COLO668 (cell line): ENCODE results near the gene NQO2.
A peak's percentile ranks its signal among the peaks of the same experiment; 100 is the strongest.
"Not testable (repeated sequence)": the region's sequence is repeated elsewhere in the genome, so short reads cannot be mapped to it uniquely, and the experiment has no call there.

ENCODE experiments used
- DNase-seq: peaks from one replicate; lab custom pipeline; 2025; ENCODE audit not compliant: unreplicated experiment; lab: John Stamatoyannopoulos, UW

The NQO2 gene

DNA sequence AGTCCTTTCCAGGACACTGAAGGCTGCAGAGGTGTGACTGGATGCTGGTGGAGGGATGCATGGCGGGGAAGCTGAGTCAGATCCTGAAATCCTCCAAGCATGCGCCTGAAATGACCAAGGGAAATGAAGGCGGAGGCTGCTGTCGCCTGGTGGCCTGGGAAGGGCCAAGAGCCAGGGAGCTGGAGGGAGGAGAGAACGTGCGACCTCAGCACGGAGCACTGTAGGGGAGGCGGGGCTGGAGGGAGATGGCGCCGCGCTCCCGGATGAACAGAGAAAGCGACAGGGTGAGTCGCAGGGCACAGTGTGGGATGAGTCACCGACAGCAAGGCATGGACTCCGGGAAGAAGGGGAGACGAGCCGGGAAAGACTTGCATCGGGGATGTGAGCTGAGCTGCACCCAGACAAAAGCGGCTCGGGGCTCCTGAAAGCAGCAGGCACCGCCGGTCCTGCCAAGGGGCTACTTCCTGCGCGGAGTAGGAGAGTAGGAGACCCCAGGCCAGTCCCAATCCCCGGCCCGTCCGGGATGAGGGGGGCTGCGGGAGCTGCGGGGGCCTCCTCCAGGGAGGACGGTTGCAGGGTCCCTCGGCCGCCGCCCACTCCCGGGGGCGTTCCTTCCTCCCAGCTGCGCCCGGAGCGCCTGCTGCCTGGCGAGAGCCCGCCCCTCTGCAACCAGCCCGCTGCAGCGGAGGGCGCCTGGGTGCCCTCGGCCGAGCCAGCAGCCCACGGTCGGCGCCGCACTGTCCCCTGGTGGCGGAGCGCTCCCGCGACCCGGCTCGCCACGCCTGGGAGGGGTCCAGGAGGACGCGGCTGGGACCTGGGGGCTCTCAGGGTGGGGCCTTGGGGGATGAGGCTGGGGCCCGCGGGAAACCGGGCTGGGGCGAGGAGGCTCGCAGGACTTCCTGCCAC, 11.0 kb upstream of the NQO2 start:
- peak; percentile 84 for DNase-seq

GRCh38 chr6:2989332-2990247, 10.1 kb upstream of the NQO2 start:
- peak; percentile 86 for DNase-seq

GRCh38 chr6:2990248-2990931, 9.3 kb upstream of the NQO2 start:
- DNase-seq: no peak

DNA sequence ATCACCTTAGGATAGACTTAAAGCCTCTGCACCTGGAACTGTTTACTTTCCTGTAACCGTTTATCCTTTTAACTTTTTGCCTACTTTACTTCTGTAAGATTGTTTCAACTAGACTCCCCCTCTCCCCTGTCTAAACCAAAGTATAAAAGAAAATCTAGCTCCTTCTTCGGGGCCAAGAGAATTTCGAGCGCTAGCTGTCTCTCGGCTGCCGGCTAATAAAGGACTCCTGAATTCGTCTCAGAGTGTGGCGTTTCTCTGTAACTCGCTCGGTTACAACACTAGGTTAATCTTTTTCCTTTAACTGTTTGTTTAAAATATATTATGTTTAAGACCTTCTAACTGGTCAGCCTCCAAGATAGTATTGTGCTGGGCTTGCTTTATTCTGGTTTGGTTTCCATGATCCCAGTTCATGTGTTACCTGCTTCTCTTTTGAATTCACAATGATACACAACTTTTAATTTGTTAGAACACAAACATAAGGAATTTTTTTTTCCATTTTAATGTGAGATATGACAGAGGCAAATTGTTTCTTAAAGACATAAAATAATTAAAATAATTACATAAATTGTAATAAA, 8.7 kb upstream of the NQO2 start:
- DNase-seq: no peak

GRCh38 chr6:2992330-2992979, 7.2 kb upstream of the NQO2 start:
- DNase-seq: no peak

- no peak for DNase-seq
Measured at GRCh38 chr6:2993755-2994317, 5.9 kb upstream of the NQO2 start.

GRCh38 chr6:2998249-2998997, 1.3 kb upstream of the NQO2 start:
- DNase-seq: not testable (repeated sequence)

DNA sequence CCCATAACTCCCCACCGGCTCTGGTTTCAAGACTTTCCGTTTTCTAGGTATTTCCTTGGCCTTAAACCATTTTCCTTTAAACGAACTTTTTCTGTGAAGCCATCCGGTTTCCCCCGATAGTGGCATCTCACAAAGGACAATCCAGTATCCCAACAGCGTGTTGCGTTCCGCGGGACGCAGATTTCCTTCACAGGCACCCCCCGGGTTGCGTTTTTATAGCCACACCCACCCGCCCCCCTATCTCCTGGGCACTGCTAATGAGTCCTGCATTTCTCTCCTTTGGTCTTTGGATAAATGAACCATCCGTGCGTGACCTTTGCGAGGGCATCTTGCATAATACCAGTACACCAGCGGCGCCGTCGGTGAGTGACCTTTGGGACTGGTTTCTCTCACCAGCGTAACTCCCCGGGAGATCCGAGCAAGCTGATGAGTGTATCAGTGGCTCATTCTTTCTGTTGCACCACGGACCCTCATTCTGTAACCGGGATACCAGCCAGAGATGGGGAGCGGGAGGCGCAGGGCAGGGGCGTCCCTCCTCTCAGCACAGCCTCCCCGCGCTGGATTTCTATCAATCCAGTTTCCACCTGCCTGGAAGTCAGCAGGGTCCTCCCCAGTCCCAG, 586 bp upstream of the NQO2 start:
- no peak for DNase-seq

DNA sequence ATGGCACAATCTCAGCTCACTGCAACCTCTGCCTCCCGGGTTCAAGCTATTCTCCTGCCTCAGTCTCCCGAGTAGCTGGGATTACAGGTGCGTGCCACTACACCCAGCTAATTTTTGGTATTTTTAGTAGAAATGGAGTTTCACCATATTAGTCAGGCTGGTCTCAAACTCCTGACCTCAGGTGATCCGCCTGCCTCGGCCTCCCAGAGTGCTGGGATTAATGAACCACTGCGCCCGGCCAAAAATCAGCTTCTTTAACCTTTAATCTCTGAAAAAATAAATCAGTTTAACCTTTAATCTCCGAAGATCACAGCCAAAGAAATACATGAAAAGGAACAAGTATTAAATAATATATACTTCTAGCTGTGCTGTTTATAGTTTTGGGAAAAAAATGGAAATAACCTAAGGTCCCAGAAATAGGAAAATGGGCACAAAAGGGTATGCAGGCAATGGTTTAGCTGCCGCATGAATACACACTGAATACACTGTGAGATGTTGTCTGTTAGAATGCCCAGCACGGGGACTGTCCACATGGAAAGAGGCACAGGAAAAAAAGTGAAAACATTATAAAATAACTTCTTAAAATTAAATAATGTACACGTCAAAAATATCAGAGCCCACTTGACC, 1.6 kb downstream of the NQO2 start:
- no peak for DNase-seq

GRCh38 chr6:3001773-3002293, 2.1 kb downstream of the NQO2 start:
- DNase-seq: no peak

- not testable (repeated sequence) for DNase-seq
Measured at GRCh38 chr6:3003226-3003625, 3.5 kb downstream of the NQO2 start.

- DNase-seq: no peak
Measured at GRCh38 chr6:3005077-3005476, 5.4 kb downstream of the NQO2 start.

DNA sequence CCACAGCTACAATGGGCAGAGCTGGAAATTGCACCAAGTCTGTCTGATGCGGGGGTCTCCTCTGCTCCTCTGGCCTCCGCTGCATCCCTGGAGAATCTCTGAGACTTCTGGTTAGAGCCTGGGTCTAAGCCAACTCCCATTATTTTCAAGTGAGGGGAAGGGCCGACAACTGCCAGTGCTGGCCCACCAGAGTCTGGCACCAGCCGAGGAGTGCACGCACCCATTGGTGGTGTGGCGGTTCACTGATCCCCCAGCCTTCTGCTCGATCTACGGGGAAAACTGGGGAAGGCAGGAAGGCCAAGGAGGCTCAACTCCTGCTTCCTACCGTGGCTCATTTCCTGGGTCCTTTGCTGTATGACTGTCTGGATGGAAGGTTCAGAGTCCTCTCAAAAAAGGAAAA, 6.2 kb downstream of the NQO2 start:
- DNase-seq: no peak

GRCh38 chr6:3006476-3006875, 6.8 kb downstream of the NQO2 start:
- DNase-seq: no peak

- DNase-seq: no peak
Measured at GRCh38 chr6:3007571-3007970, 7.9 kb downstream of the NQO2 start.

GRCh38 chr6:3008712-3009265, 9.1 kb downstream of the NQO2 start:
- DNase-seq: not testable (repeated sequence)

DNA sequence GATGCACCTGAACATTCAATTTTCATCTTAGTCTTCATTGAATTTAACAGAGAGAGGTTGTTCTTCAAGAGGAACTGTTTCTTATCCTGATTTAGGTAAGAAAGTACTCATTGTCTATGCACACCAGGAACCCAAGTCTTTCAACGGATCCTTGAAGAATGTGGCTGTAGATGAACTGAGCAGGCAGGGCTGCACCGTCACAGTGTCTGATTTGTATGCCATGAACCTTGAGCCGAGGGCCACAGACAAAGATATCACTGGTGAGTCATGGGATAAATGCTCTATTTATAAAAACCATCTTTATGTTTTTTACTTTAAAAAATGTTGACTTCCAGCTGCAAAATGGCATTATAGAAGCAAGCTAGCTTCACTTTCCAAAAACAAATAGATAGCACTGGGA, 10.2 kb downstream of the NQO2 start:
- DNase-seq: no peak

DNA sequence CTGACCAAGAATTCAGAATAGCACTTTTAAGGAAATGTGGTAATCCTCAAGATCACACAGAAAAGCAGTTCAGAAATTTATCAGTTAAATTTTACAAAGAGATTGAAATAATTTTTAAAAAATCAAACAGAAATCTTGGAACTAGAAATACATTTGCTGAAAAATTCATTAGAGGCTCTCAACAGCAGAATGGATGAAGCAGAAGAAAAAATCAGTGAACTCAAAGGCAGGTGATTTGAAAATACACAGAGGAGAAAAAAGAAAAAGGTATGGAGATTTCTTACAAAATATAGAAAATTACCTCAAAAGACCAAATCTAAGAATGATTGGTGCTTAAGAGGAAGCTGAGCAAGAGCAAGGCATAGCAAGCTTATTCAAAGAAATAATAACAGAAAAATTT, 11.5 kb downstream of the NQO2 start:
- DNase-seq: no peak
